ENCODE results near the gene NAXD.

NAXD gene

DNA sequence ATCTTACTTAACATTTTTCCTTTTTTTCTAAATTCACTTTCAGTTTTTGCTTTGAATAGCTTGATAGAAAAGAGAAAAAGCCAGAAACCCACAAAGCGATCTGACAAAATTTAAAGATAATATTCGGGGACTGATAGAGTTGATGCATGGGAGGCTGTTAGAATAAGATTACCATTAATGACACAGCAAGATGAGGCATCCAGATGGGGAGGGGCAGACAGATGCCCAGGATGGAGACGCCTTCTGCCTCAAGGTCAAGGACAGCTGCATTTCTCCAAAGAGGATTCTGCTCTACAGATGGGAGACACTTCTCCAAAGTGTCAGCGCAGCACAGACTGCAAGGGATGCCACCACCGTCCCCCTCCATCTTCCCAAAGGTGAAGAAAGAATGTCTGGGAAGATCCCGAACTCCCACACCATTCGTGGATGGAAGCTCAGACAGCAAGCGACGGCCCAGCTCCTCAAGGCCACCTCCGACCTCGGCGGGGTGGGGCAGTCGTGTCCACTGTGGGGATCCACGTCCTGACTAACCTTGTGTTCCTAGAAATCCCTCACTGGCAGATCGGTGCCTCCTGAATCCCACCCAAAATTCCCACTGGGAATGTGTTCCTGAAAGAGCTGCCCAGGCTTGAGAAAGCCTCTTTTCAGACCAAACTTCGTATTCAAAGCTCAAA, 32.9 kb downstream of the NAXD start:
- Histone ChIP-seq H3K9me3 (no peaks in the 10 kb centered on the region), H3K4me3 (ENCODE audit: low read depth in 1 of 2, low read length in 1 of 2) (no peak overlapping the region), H3K4me1 (ENCODE audit: control insufficient read depth in 1 of 2, insufficient read depth in 1 of 2, low read depth in 1 of 2, low read length in 1 of 2) (peaks cover 6 to 11% of the 10 kb centered on the region in 2 experiments), H3K36me3 (peaks cover 98% of the 10 kb centered on the region), H3K27me3 (no peaks in the 10 kb centered on the region), H3K27ac (peak overlapping the region; percentile 23)
- TF ChIP-seq, protein P1, sequence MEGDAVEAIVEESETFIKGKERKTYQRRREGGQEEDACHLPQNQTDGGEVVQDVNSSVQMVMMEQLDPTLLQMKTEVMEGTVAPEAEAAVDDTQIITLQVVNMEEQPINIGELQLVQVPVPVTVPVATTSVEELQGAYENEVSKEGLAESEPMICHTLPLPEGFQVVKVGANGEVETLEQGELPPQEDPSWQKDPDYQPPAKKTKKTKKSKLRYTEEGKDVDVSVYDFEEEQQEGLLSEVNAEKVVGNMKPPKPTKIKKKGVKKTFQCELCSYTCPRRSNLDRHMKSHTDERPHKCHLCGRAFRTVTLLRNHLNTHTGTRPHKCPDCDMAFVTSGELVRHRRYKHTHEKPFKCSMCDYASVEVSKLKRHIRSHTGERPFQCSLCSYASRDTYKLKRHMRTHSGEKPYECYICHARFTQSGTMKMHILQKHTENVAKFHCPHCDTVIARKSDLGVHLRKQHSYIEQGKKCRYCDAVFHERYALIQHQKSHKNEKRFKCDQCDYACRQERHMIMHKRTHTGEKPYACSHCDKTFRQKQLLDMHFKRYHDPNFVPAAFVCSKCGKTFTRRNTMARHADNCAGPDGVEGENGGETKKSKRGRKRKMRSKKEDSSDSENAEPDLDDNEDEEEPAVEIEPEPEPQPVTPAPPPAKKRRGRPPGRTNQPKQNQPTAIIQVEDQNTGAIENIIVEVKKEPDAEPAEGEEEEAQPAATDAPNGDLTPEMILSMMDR (IDR thresholded peaks at IDR 0.05): no peak

DNA sequence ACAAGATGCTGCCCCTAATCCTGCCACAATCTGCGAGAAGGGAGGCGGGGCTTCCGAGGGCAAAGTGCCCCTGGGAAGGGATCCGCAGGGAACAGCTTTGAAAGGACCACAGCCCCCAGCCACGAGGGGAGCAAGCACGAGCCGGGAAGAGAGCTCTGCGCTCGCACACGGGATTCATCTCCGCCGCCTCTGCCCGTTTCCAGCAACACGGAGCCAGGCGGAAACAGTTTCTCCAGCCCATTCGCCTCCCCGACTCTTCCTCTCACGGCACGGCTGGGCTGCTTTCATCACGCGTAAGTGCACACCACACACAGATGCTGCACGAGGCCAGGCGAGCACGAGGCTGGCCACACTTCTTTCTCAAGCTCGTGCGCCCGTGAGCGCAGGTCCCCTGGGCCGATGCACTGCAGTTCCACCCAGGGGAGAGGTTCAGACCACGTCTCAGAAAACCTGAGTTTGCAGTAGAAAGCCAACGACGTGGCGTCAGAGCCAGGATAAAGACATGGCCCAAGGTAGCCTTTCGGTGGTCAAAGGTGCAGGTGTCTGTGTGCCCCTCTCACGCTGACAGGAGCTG, 33.6 kb downstream of the NAXD start:
- peaks cover 6 to 11% of the 10 kb centered on the region in 2 experiments for H3K4me1 ChIP-seq (ENCODE audit: control insufficient read depth in 1 of 2, insufficient read depth in 1 of 2, low read depth in 1 of 2, low read length in 1 of 2)
- H3K4me3 ChIP-seq (ENCODE audit: low read depth in 1 of 2, low read length in 1 of 2): no peak overlapping the region
- H3K27ac ChIP-seq: no peak overlapping the region
- no peaks in the 10 kb centered on the region for H3K9me3 ChIP-seq
- H3K36me3 ChIP-seq: peaks cover 98% of the 10 kb centered on the region
- no peaks in the 10 kb centered on the region for H3K27me3 ChIP-seq
- TF ChIP-seq, protein P1 (IDR thresholded peaks at IDR 0.05): no peak

DNA sequence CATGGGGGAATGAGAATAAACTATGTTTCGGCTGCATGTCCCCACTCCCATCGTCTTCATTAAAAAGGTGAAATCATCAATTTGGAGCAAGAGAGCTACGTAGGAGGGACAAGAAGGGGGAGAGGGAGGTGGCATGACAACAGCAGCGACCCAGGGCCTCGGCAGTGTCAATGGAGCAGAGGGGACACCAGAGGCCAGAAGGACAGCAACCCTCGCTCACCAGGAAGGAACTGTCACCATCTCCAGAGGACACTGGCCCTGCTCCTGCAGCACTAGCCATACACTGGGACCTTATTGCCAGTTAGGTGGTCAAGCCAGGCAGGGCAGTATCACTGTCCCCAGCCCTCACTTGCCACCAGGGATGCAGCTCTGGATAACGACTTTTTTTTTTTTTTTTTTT, 34.2 kb downstream of the NAXD start:
- H3K4me3 ChIP-seq (ENCODE audit: low read depth in 1 of 2, low read length in 1 of 2): no peak overlapping the region
- no peaks in the 10 kb centered on the region for H3K27me3 ChIP-seq
- TF ChIP-seq, protein P1 (IDR thresholded peaks at IDR 0.05): no peak
- peaks cover 6 to 9% of the 10 kb centered on the region in 2 experiments for H3K4me1 ChIP-seq (ENCODE audit: control insufficient read depth in 1 of 2, insufficient read depth in 1 of 2, low read depth in 1 of 2, low read length in 1 of 2)
- H3K9me3 ChIP-seq: no peaks in the 10 kb centered on the region
- no peak overlapping the region for H3K27ac ChIP-seq
- peaks cover 94% of the 10 kb centered on the region for H3K36me3 ChIP-seq

DNA sequence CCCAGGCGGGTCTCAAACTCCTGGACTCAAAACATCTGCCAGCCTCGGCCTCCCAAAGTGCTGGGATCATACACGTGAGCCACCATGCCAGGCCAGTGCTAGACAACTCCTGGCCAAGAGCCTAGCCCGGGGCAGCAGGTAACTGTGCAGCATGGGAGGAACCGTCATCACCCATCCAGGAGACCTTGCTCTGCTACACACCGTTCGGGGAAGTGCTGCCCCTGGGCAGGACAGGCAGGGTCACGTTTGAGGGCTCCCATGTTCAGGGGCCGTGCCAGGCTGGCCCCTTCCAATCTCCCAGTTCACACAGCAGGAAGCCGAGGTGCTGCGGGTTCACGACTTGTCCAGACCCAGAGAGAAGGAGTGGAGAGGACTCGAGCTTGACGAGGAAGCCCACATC, 35.1 kb downstream of the NAXD start:
- Histone ChIP-seq H3K9me3 (no peaks in the 10 kb centered on the region), H3K4me3 (ENCODE audit: low read depth in 1 of 2, low read length in 1 of 2) (no peak overlapping the region), H3K36me3 (peaks cover 90% of the 10 kb centered on the region), H3K4me1 (ENCODE audit: control insufficient read depth in 1 of 2, insufficient read depth in 1 of 2, low read depth in 1 of 2, low read length in 1 of 2) (peaks cover 0 to under 1% of the 10 kb centered on the region in 2 experiments), H3K27me3 (no peaks in the 10 kb centered on the region), H3K27ac (peak overlapping the region; percentile 46)
- TF ChIP-seq, protein P1 (IDR thresholded peaks at IDR 0.05): no peak

DNA sequence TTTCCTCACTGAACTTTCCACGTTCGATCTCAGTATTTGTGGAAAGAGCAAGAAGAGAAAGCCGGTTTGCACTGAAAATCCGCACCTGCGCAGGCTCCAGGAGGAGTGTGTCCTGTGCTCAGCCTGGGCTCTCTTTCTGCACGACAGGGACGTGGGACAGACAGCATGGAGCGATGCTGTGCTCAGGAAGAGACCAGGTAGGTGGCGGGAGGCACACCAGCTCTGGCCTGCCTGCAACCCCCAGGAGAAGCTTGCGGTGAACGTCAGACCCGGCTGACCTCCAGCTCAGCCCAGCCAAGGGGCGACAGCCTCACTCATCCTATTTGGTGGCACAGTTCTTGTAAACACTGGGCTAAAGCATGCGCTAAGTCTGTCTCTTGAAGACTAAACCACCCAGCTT, 35.9 kb downstream of the NAXD start:
- Histone ChIP-seq H3K9me3 (no peaks in the 10 kb centered on the region), H3K4me1 (ENCODE audit: control insufficient read depth in 1 of 2, insufficient read depth in 1 of 2, low read depth in 1 of 2, low read length in 1 of 2) (no peaks in the 10 kb centered on the region), H3K4me3 (ENCODE audit: low read depth in 1 of 2, low read length in 1 of 2) (no peak overlapping the region), H3K27me3 (no peaks in the 10 kb centered on the region), H3K27ac (peak overlapping the region; percentile 46), H3K36me3 (peaks cover 88% of the 10 kb centered on the region)
- TF ChIP-seq, protein P1 (IDR thresholded peaks at IDR 0.05): no peak
